Measurements from ENCODE around the gene ENTPD2. TPM values are rescaled to one million over a fixed set of nuclear protein-coding genes. Genes with fewer than 3 reads are reported as not detected.
A peak's percentile ranks its signal among the peaks of the same experiment; 100 is the strongest.

Gene ENTPD2
- total RNA-seq, 1 donor from 2014 or later: 0.41 TPM

DNA sequence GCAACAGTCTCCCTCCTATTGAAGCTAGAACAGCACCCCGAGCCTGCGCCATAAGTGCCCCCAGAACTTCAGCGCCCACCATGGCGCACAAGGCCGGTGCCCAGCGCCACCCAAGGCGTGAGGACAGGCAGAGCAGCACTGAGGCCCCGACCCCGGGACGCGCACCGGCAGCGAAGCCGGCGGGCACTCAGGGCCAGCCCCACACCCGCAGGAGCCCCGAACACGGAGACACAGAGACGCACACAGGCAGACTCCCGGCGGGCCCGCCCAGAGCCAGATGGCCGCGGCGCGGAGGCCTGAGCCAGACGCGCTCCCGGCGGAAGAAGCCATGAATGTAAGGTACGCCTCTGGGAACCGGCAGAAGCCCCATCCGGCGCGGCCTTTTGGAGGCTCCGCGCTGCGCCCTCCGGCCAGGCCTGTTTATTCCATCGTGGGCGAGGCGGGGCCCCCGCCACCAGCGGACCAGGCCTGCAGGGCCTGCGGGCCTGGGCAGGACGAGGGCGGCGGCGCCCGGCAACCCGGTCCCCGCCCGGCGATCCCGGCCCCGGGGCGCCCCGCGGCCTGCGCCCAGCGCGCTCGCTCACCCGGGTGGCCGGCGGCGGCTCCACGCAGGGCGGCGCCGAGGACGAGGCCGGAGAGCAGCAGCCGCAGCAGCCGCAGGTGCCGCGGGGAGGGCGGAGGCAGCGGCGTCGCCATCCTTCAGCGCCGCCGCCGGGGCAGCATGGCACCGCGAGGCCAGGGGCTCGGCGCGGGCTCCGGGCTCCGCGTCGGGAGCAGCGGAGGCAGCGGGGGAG, 8.4 kb downstream of the ENTPD2 start:
- ATAC-seq: no peak

DNA sequence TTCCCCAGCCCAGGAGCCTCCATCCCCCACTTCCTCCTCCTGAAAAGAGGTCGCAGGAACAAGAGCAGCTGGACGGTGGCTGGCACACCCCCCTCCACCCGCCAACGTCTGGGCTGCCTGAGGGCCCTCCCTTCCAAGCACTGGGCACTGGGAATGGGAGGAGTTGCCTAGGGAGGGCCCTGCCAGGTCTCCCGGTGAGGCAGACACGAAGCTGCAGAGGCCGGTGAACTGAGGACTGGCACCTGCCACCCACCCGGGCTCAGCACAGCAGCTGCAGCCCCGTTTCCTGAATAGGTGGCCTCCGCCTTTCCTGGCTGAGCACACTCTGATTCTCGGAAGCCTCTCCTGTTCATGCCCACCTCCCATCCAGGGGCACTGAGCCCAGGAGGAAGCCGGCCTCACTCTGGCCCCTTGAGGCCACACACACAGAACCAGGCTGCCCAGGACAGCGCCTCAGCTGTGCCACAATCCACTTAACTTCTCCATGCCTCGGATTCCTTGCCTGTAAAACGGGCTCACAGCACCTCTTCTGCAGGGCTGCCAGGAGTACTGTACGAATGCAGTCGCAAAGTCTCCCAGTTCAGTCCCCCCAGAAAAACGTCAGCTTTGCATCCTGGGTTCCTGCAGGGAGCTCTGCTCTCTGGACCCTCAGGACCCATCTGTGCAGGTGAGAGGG, 9.2 kb downstream of the ENTPD2 start:
- TF ChIP-seq, protein P1, sequence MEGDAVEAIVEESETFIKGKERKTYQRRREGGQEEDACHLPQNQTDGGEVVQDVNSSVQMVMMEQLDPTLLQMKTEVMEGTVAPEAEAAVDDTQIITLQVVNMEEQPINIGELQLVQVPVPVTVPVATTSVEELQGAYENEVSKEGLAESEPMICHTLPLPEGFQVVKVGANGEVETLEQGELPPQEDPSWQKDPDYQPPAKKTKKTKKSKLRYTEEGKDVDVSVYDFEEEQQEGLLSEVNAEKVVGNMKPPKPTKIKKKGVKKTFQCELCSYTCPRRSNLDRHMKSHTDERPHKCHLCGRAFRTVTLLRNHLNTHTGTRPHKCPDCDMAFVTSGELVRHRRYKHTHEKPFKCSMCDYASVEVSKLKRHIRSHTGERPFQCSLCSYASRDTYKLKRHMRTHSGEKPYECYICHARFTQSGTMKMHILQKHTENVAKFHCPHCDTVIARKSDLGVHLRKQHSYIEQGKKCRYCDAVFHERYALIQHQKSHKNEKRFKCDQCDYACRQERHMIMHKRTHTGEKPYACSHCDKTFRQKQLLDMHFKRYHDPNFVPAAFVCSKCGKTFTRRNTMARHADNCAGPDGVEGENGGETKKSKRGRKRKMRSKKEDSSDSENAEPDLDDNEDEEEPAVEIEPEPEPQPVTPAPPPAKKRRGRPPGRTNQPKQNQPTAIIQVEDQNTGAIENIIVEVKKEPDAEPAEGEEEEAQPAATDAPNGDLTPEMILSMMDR (IDR thresholded peaks at IDR 0.05): no peak
- peak; percentile 27 for ATAC-seq
- Histone ChIP-seq H3K27me3 (peaks cover 32% of the 10 kb centered on the region), H3K4me1 (peaks cover 23% of the 10 kb centered on the region), H3K9me3 (no peaks in the 10 kb centered on the region), H3K27ac (peak overlapping the region; percentile 66), H3K36me3 (no peaks in the 10 kb centered on the region), H3K4me3 (peak overlapping the region; percentile 64)
- no peak for DNase-seq
- intact Hi-C loops (cut with DNase I): no loop called here

More for the DNA sequence above, 8.4 kb downstream of the ENTPD2 start:
- intact Hi-C loops (cut with DNase I): no loop called here
- Histone ChIP-seq H3K4me3 (peak overlapping the region; percentile 64), H3K9me3 (no peaks in the 10 kb centered on the region), H3K36me3 (no peaks in the 10 kb centered on the region), H3K4me1 (peaks cover 23% of the 10 kb centered on the region), H3K27me3 (peaks cover 37% of the 10 kb centered on the region), H3K27ac (peak overlapping the region; percentile 66)
- no peak for DNase-seq
- TF ChIP-seq, protein P1 (IDR thresholded peaks at IDR 0.05): no peak

DNA sequence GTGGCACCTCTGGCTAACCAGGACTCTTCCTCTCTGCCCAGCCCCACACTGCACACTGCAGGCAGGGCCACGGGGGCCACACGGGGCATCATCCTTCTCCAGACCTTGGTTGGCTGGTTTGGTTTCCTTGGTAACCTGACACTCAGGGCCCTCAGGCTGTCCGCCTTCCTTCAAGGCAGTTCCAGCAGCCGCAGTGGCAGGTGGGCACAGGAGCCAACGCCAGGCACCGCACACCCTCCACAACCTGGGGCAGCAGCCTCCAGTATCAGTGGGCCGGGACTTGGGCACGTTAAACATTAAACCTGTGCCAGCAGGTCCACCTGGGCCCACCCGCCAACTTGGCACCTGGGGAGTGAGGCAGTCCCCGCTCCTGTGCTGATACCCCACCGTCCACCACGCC, 9.8 kb downstream of the ENTPD2 start:
- intact Hi-C loops (cut with DNase I): no loop called here
- no peak for DNase-seq
- no peaks in the 10 kb centered on the region for H3K36me3 ChIP-seq
- peak overlapping the region; percentile 64 for H3K4me3 ChIP-seq
- H3K4me1 ChIP-seq: peaks cover 23% of the 10 kb centered on the region
- peak overlapping the region; percentile 65 for H3K27ac ChIP-seq
- H3K27me3 ChIP-seq: peaks cover 26% of the 10 kb centered on the region
- no peaks in the 10 kb centered on the region for H3K9me3 ChIP-seq
- ATAC-seq: no peak
- TF ChIP-seq, protein P1 (IDR thresholded peaks at IDR 0.05): no peak

DNA sequence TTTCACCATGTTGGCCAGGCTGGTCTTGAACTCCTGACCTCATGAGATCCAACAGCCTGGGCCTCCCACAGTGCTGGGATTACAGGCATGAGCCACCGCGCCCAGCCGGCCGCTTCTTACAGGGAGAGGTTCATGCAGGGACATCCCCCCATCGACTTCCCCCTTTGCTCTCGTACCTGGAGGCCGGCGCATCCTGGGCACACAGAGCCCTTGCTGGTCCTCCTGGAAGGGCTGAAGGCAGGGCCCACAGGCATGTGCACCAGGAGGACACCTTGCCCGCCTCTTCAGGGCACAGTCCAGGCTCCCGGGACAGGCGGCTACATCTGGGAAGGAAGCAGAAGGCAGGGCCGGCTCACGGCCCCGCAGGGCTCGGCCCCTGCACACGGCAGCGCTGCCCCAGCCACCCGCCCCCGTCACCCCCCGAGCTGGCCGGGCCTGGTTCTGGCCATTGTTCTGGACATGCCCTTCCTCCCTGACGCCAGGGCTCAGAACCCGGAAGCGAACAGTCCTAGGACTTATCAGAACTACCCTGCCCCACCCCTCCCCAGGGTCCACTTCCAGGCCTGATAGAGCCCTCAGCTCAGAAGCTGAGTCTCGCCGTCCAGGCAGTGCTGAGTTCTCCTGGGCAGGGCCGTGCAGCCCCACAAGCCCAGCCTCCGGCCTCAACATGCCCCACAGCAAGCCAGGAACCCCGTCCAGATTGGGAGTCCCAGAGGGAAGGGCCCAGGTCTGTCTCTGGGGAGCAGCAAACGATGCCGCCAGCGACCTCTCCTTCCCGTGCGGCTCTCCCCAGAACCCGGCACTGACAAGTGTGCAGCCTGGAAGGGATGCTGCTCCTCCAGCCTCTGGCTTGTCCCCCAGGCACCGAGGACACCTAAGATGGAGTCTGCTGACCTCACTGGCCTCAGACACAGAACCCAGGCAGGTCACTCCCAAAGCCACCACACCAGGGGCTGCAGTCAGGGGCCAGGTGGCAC, 10.8 kb downstream of the ENTPD2 start:
- peak; percentile 18 for ATAC-seq
- intact Hi-C loops (cut with DNase I): no loop called here

DNA sequence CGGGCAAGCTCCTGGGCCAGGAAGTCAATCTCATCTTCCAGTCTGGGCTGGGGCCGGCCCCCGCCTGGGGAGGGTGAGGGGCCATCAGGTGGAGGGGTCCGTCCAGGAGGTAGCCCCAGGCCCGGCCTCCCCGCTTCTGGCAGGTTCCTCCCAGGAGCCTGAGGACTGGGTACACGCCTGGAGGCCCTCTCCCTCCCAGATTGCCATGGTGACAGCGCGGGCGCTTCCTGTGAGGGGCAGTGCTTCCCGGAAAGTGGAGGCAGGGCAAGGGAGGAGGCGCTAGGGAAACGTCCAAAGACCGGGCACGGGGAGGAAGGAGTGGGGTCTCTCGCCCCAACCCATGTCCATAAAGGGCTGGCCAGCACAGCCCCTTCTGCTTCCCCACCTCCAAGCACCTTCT, 12.7 kb downstream of the ENTPD2 start:
- peaks cover 18% of the 10 kb centered on the region for H3K4me1 ChIP-seq
- DNase-seq (no peak), ATAC-seq (peak; percentile 3)
- peak overlapping the region; percentile 30 for H3K27ac ChIP-seq
- H3K27me3 ChIP-seq: peaks cover 9% of the 10 kb centered on the region
- H3K36me3 ChIP-seq: no peaks in the 10 kb centered on the region
- H3K9me3 ChIP-seq: no peaks in the 10 kb centered on the region
- intact Hi-C loops (cut with DNase I): no loop called here
- H3K4me3 ChIP-seq: peak overlapping the region; percentile 10
- TF ChIP-seq, protein P1 (IDR thresholded peaks at IDR 0.05): no peak

More for the DNA sequence above, 10.8 kb downstream of the ENTPD2 start:
- DNase-seq: no peak
- peaks cover 18% of the 10 kb centered on the region for H3K27me3 ChIP-seq
- no peaks in the 10 kb centered on the region for H3K36me3 ChIP-seq
- no peaks in the 10 kb centered on the region for H3K9me3 ChIP-seq
- H3K4me1 ChIP-seq: peaks cover 23% of the 10 kb centered on the region
- peak overlapping the region; percentile 64 for H3K4me3 ChIP-seq
- H3K27ac ChIP-seq: peak overlapping the region; percentile 65
- TF ChIP-seq, protein P1 (IDR thresholded peaks at IDR 0.05): no peak
